BJ (cell line): ENCODE data around the gene PLEKHA5. TPM values are rescaled to one million over a fixed set of nuclear protein-coding genes. Genes with fewer than 3 reads are reported as not detected.

Experiments used
- CTCF ChIA-PET: fragments of 350-600 bp; formaldehyde crosslinking; extraction: SDS; loops from one replicate; lab custom pipeline; 2021; ENCODE audit warnings: antibody characterized with exemption, inconsistent platforms; lab: Yijun Ruan, JAX
- POLR2A ChIA-PET: fragments of 300-600 bp; sonication (Branson Sonifier 250); formaldehyde crosslinking; extraction: SDS; loops from one replicate; lab custom pipeline; 2021; ENCODE audit warnings: antibody characterized with exemption; lab: Charles Lee
- DNase-seq: peaks from one replicate; pipeline ENCODE4 v3.0.0-alpha.2; 2011; ENCODE audit warnings: low read depth
- H3K27me3 ChIP-seq: 2 replicates; pipeline ENCODE4 v1.6.0; 2011; ENCODE audit warnings: low read length; ENCODE audit not compliant: control insufficient read depth, insufficient read depth
- H3K36me3 ChIP-seq: 2 replicates; pipeline ENCODE4 v1.5.1; 2011; ENCODE audit warnings: low read length; ENCODE audit not compliant: control insufficient read depth, insufficient read depth
- H3K4me3 ChIP-seq: 2 replicates; pipeline ENCODE4 v1.5.1; 2011; ENCODE audit warnings: low read depth, mild to moderate bottlenecking, control low read depth, low read length
- polyA minus RNA-seq: library from RNA; depleted of rRNA, polyadenylated mRNA; stranded (reverse); fragments of >200 nt; gene quantifications from 2 replicates; pipeline ENCODE4 v1.2.3, GENCODE V29; 2011; rRNA and poly(A)+ RNA removed
- polyA plus RNA-seq: library from polyadenylated mRNA; depleted of rRNA; stranded (reverse); fragments of >200 nt; gene quantifications from 2 replicates; pipeline ENCODE4 v1.2.3, GENCODE V29; 2011; rRNA removed
- TF ChIP-seq, protein P1 (sequence below): IDR thresholded peaks from 2 replicates; pipeline ENCODE4 v1.5.1; 2011; ENCODE audit warnings: low read depth, mild to moderate bottlenecking, control low read depth, inconsistent platforms, low read length, moderate library complexity; ENCODE audit not compliant: insufficient read depth

Gene PLEKHA5, protein sequence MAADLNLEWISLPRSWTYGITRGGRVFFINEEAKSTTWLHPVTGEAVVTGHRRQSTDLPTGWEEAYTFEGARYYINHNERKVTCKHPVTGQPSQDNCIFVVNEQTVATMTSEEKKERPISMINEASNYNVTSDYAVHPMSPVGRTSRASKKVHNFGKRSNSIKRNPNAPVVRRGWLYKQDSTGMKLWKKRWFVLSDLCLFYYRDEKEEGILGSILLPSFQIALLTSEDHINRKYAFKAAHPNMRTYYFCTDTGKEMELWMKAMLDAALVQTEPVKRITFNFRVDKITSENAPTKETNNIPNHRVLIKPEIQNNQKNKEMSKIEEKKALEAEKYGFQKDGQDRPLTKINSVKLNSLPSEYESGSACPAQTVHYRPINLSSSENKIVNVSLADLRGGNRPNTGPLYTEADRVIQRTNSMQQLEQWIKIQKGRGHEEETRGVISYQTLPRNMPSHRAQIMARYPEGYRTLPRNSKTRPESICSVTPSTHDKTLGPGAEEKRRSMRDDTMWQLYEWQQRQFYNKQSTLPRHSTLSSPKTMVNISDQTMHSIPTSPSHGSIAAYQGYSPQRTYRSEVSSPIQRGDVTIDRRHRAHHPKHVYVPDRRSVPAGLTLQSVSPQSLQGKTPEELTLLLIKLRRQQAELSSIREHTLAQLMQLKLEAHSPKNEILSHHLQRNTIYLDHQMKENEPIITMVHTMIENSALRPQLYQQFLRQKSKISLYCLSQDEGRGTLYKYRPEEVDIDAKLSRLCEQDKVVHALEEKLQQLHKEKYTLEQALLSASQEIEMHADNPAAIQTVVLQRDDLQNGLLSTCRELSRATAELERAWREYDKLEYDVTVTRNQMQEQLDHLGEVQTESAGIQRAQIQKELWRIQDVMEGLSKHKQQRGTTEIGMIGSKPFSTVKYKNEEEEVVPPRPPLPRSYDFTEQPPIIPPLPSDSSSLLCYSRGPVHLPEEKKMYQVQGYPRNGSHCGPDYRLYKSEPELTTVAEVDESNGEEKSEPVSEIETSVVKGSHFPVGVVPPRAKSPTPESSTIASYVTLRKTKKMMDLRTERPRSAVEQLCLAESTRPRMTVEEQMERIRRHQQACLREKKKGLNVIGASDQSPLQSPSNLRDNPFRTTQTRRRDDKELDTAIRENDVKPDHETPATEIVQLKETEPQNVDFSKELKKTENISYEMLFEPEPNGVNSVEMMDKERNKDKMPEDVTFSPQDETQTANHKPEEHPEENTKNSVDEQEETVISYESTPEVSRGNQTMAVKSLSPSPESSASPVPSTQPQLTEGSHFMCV
- 5.8 and 9.4 TPM in 2 replicates for polyA plus RNA-seq
- 8.9 and 13.2 TPM in 2 replicates for polyA minus RNA-seq

DNA sequence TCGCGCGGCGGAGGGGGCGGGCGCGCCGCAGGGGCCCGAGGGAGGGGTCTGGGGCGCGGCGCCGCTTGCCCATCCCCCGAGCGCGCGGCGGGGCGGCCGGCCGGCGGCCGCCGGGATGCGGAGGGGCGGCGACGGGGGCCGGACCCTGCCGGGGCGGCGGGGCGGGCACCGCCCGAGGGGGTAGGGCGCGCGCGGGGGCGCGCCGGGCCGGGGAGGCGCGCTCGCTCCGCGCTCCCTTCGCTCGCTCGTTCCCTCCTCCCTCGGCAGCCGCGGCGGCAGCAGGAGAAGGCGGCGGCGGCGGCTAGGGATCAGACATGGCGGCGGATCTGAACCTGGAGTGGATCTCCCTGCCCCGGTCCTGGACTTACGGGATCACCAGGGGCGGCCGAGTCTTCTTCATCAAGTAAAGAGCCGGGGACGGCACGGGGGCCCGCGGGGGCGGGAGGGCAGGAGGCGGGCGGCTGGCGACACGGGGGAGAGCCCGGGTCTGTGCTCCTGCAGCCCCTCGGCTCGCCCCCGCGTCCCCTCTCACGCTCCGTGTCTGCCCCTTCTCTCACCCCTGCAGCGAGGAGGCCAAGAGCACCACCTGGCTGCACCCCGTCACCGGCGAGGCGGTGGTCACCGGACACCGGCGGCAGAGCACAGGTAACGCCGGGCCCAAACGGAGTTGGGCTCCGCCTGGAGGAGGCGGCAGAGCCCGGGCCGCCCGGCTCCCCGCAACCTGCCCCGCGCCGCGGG, at the start of gene PLEKHA5:
TSS of gene PLEKHA5 (plus strand) at position 248 of the 738 bp plus-strand sequence. CDS start at position 315, 67 bp downstream.
- TF ChIP-seq, protein P1, sequence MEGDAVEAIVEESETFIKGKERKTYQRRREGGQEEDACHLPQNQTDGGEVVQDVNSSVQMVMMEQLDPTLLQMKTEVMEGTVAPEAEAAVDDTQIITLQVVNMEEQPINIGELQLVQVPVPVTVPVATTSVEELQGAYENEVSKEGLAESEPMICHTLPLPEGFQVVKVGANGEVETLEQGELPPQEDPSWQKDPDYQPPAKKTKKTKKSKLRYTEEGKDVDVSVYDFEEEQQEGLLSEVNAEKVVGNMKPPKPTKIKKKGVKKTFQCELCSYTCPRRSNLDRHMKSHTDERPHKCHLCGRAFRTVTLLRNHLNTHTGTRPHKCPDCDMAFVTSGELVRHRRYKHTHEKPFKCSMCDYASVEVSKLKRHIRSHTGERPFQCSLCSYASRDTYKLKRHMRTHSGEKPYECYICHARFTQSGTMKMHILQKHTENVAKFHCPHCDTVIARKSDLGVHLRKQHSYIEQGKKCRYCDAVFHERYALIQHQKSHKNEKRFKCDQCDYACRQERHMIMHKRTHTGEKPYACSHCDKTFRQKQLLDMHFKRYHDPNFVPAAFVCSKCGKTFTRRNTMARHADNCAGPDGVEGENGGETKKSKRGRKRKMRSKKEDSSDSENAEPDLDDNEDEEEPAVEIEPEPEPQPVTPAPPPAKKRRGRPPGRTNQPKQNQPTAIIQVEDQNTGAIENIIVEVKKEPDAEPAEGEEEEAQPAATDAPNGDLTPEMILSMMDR: peak; percentile 18; the same call in 1 of the 2 replicates
- ChIA-PET POLR2A (interaction anchor here (0.7 kb wide), 1 partner anchor 18 kb away, joined by 6 read pairs; no protein-coding TSS in a partner anchor), CTCF (interaction anchor here (0.6 kb wide), 1 partner anchor 63 kb away, joined by 3 read pairs; no protein-coding TSS in a partner anchor)
- Histone ChIP-seq H3K4me3 (peak within 1 kb of the TSS; percentile 97), H3K36me3 (no peaks in the 10 kb centered on the region), H3K27me3 (no peaks in the 10 kb centered on the region)
- DNase-seq: no peak

DNA sequence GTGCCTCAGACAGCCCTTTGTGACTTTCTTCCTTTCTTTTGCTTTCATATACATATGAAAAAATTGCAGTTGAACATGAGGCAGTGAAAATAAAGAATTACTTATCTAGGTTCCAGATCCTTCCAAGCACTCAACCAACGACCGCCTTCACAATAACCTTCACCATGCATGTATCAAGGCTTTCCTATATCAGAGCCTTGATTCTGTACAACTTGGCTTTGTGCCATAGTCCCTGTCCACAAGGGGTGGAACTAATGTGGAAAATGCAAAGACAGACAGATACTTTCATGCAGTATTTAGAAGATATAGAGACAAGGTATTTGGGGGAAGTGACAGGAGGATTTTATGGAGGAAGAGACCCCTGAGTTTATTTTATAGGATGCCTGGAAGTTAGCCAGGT, 48.6 kb upstream of the PLEKHA5 start:
- DNase-seq: no peak
- POLR2A ChIA-PET: no interaction called here
- CTCF ChIA-PET: no interaction called here
- H3K4me3 ChIP-seq: no peak overlapping the region
- TF ChIP-seq, protein P1: no peak
- no peaks in the 10 kb centered on the region for H3K27me3 ChIP-seq
- no peaks in the 10 kb centered on the region for H3K36me3 ChIP-seq

DNA sequence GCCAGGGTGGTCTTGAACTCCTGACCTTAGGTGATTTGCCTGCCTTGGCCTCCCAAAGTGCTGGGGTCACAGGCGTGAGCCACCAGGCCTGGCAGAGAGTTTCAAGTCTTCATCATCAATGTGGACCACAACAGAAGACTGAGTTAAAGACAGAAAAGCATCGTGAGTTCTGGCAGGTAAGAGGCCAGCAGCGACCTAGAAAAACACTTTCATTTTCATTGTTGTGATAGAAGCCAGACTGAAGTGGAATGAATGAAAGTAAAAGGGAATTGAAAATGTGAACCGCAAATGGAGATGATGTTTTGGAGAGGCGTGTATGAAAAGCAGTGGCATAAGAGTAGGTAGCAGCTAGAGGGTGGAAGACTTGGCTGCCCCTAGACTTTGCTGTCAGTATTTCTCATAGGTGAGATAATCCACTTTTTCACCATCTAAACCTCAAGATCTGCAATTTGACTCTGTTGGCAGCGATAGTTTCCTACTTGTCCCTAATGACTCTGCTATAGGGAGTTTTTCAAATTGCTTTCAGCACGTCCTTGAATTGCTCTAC, 47.1 kb upstream of the PLEKHA5 start:
- ChIA-PET CTCF (no interaction called here), POLR2A (no interaction called here)
- Histone ChIP-seq H3K4me3 (no peak overlapping the region), H3K27me3 (no peaks in the 10 kb centered on the region), H3K36me3 (no peaks in the 10 kb centered on the region)
- DNase-seq: no peak
- TF ChIP-seq, protein P1: no peak

DNA sequence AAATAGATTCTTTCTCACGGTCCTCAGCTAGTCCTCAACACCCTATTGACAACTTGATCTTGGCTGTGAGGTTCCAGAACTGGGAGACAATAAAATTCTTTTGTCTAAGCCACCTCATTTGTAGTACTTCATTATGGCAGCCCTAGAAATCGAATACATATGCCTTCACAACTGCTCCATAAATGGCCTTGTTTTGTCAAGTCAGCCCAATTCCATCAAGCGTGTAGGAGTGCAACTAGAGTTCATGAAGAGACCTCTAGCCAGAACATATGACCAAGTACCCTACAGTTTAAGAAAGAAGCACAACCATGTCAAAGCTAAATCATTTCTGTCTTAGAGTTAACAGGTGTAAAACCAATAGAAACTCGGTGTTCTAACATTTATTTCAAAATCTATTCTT, 45.0 kb upstream of the PLEKHA5 start:
- H3K27me3 ChIP-seq: no peaks in the 10 kb centered on the region
- TF ChIP-seq, protein P1: no peak
- POLR2A ChIA-PET: no interaction called here
- no peak overlapping the region for H3K4me3 ChIP-seq
- CTCF ChIA-PET: interaction anchor here (0.6 kb wide), 1 partner anchor 173 kb away, joined by 3 read pairs; no protein-coding TSS in a partner anchor
- no peak for DNase-seq
- H3K36me3 ChIP-seq: no peaks in the 10 kb centered on the region
